ENCODE data around the gene PCDH9. TPM values are rescaled to one million over a fixed set of nuclear protein-coding genes. Genes with fewer than 3 reads are reported as not detected.

The PCDH9 gene
- total and polyA plus RNA-seq, 10 donors, result 0.24 to 8.1 (median 3.8) TPM

GRCh38 chr13:66994097-66994496 lies 236.0 kb downstream of the PCDH9 start:
- Histone ChIP-seq H3K4me3 (peak overlapping the region in 3 of 8 donors; percentile 1 to 24 (median 1)), H3K27ac (peak overlapping the region in 4 of 8 donors; percentile 40 to 72 (median 62)), H3K27me3 (replicated peaks in 1 of 7) (no peaks in the 10 kb centered on the region), H3K36me3 (no peaks in the 10 kb centered on the region), H3K9me3 (no peaks in the 10 kb centered on the region), H3K4me1 (peaks cover 0 to 30% (median 2%) of the 10 kb centered on the region in 6 donors)
- WGBS, 5 donors, result 35 to 45% (median 38%) methylated on average over 13 of the region's 13 CpGs
- peak; percentile 75 for DNase-seq
- intact Hi-C loops (cut with DNase I; ENCODE audit: low total_unique reads), result no loop called here
- TF ChIP-seq POLR2A (IDR thresholded peaks at IDR 0.05) (no peak), CTCF (IDR thresholded peaks at IDR 0.05 in 8 of 11, conservative IDR thresholded peaks at IDR 0.05 in 3 of 11) (peak in 7 of 11 experiments; percentile 9 to 44 (median 34))

- TF ChIP-seq POLR2AphosphoS5 (IDR thresholded peaks at IDR 0.05) (no peak), POLR2A (IDR thresholded peaks at IDR 0.05) (no peak), CTCF (IDR thresholded peaks at IDR 0.05 in 8 of 11, conservative IDR thresholded peaks at IDR 0.05 in 3 of 11) (no peak)
- Histone ChIP-seq H3K27ac (no peak overlapping the region), H3K36me3 (no peaks in the 10 kb centered on the region), H3K4me1 (peaks cover 0 to 30% (median 2%) of the 10 kb centered on the region in 6 donors), H3K27me3 (replicated peaks in 1 of 7) (no peaks in the 10 kb centered on the region), H3K9me3 (no peaks in the 10 kb centered on the region), H3K4me3 (no peak overlapping the region)
- intact Hi-C loops (cut with DNase I; ENCODE audit: low total_unique reads), result no loop called here
- 45 to 90% (median 90%) methylated on average over 2 of the region's 2 CpGs for WGBS, 5 donors
- DNase-seq, result no peak
Measured at GRCh38 chr13:66992719-66993118, 237.4 kb downstream of the PCDH9 start.

GRCh38 chr13:66992183-66992582 lies 238.0 kb downstream of the PCDH9 start:
- no peaks in the 10 kb centered on the region for H3K36me3 ChIP-seq
- H3K27me3 ChIP-seq (replicated peaks in 1 of 7), result no peaks in the 10 kb centered on the region
- H3K4me1 ChIP-seq, result peaks cover 0 to 29% (median 2%) of the 10 kb centered on the region in 6 donors
- no peak for TF ChIP-seq POLR2A (IDR thresholded peaks at IDR 0.05)
- TF ChIP-seq CTCF (IDR thresholded peaks at IDR 0.05 in 8 of 11, conservative IDR thresholded peaks at IDR 0.05 in 3 of 11), result no peak
- TF ChIP-seq POLR2AphosphoS5 (IDR thresholded peaks at IDR 0.05), result no peak
- intact Hi-C loops (cut with DNase I; ENCODE audit: low total_unique reads), result no loop called here
- WGBS, 5 donors, result 76 to 95% (median 80%) methylated on average over 3 of the region's 3 CpGs
- no peak for DNase-seq
- H3K4me3 ChIP-seq, result no peak overlapping the region
- H3K9me3 ChIP-seq, result no peaks in the 10 kb centered on the region
- H3K27ac ChIP-seq, result no peak overlapping the region

GRCh38 chr13:66984241-66984640 lies 245.9 kb downstream of the PCDH9 start:
- no peak overlapping the region for H3K27ac ChIP-seq
- intact Hi-C loops (cut with DNase I; ENCODE audit: low total_unique reads), result no loop called here
- no peaks in the 10 kb centered on the region for H3K36me3 ChIP-seq
- no peak overlapping the region for H3K4me3 ChIP-seq
- TF ChIP-seq POLR2A (IDR thresholded peaks at IDR 0.05) (no peak), POLR2AphosphoS5 (IDR thresholded peaks at IDR 0.05) (no peak), CTCF (IDR thresholded peaks at IDR 0.05 in 8 of 11, conservative IDR thresholded peaks at IDR 0.05 in 3 of 11) (no peak)
- H3K27me3 ChIP-seq (replicated peaks in 1 of 7), result no peaks in the 10 kb centered on the region
- DNase-seq, result no peak
- H3K9me3 ChIP-seq, result peaks cover 0 to 8% (median 0%) of the 10 kb centered on the region in 8 donors
- H3K4me1 ChIP-seq, result no peaks in the 10 kb centered on the region
